HG02840 (cell line): ENCODE data around the gene RNF144A.
A peak's percentile ranks its signal among the peaks of the same experiment; 100 is the strongest.
"Not testable (repeated sequence)": the region's sequence is repeated elsewhere in the genome, so short reads cannot be mapped to it uniquely, and the experiment has no call there.

ENCODE experiments used
- ATAC-seq: cut with Tn5 transposase; IDR thresholded peaks from one replicate; pipeline ENCODE4 v1.9.1; 2021; ENCODE audit warnings: mild to moderate bottlenecking, moderate library complexity, moderate number of reproducible peaks; ENCODE audit not compliant: unreplicated experiment, low FRiP score

The RNF144A gene

DNA sequence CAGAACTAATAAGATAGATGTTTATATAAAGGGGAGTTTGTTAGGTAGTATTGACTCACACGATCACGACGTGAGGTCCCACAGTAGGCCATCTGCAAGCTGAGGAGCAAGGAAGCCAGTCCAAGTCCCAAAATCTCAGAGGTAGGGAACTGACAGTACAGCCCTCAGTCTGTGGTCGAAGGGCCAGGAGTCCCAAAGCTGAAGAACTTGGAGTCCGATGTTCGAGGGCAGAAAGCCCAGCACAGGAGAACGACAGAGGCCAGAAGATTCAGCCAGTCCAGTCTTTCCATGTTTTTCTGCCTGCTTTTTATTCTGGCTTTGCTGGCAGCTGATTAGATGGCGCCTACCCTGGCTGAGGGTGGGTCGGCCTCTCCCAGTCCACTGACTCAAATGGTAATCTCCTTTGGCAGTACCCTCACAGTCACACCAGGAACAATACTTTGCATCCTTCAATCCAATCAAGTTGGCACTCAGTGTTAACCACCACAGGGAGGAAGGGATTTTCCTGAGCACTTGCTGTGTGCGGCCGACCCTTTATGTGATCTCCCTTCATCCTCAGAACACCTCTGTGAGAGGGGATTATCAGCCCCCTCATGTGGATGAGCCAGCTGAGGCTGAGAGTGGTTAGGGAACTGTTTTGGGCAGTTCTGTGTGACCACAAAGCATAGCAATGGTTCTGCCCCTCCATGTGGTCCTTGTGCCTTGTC lies 78.3 kb downstream of the RNF144A start:
- no peak for ATAC-seq

DNA sequence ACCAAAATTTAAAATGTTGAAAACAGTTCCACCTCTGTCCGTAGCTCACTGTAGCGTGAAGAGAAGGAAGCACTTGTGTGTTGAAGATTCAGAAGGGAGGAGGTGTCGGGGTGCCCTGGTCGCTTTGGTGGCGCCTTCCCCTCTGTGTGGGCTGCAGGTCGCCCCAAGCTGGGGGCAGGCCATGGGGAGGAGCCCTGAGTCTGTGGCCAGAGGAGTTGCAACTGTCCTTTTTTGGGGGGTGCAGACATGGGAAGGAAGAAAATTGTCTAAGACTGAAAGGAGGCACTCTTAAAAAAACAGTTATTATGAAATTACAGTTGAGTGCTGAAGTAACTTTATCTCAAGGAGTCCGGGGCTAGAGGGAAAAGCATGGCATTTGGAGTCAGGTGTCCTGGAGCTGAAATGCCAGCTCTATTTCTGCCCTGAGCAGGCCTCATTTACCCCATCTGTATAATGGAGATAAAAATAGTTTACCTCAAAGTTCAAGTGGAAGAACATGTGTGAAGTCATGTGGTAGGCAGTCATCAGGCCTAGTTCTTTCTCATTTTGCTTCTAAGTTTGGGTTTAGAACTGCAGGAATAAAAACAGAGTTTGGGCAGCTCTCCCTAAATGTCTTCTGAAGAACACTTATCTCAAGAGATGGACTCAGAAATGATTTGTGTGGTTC lies 82.1 kb downstream of the RNF144A start:
- peak; percentile 83 for ATAC-seq

DNA sequence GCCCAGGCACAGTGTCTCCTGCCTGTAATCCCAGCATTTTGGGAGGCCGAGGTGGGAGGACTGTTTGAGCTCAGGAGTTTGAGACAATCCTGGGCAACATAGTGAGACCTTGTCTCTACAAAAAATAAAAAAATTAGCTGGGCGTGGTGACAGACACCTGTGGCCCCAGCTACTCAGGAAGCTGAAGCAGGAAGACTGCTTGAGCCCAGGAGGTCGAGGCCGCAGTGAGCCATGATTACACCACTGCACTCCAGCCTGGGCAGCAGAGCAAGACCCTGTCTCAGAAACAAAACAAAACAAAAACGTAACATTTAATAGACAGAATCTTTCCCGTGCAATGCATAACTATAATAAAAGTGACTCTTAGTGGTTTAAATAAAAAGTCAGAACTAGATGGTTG lies 84.2 kb downstream of the RNF144A start:
- ATAC-seq, result not testable (repeated sequence)

DNA sequence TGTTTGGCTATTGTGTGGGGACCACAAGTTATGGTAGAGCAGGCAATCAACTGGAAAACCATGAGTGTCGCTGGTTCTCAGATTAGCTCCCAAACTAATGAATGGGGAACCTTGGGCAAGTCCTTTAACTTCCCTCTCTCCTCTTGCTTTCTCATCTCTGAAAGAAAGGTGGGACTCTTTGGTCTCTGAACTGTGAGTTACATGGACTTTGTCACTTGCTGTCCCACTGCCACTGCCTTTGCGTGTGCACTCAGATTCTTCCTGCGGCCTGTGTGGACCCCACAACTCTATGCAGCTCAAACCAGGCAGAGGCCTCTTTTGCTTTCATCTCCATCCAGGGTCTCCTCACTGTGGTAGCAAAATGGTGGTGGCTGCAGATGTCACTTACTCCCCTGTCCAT lies 86.7 kb downstream of the RNF144A start:
- no peak for ATAC-seq

DNA sequence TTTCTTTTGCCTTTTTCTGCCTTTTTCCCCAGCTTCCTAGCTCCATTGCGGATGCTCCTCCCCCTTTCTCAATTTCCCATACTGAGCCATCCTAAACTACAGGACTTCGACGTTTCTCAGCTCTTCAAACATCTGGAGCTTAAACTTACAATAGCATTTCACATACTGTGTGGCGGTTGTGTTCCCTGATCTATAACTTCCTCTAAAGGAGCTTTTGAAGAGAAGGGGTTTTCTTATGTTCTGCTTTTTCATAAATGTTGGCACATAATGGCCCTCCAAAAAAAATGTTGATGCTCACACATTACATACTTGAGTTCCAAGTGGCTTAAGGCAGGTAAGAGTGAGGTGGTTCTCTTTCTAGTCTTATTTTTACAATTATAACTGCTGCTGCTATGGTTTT lies 87.4 kb downstream of the RNF144A start:
- no peak for ATAC-seq

DNA sequence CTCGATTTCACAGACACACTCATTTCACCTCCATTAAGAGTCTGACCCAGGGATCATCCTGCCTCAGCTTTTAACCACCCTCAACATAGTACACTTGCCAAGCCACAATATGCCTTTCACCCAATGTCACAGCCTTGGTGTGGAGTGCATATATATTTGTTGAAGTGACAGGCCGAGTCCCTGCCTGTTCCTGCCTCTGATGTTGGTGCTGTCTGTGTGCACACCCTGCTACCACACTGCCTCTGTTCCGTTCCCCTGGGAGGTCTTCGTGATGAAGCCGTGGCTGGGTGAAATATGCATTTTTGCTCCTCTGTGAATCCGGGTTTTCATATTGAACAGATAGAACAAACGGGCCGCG lies 90.3 kb downstream of the RNF144A start:
- ATAC-seq, result no peak

DNA sequence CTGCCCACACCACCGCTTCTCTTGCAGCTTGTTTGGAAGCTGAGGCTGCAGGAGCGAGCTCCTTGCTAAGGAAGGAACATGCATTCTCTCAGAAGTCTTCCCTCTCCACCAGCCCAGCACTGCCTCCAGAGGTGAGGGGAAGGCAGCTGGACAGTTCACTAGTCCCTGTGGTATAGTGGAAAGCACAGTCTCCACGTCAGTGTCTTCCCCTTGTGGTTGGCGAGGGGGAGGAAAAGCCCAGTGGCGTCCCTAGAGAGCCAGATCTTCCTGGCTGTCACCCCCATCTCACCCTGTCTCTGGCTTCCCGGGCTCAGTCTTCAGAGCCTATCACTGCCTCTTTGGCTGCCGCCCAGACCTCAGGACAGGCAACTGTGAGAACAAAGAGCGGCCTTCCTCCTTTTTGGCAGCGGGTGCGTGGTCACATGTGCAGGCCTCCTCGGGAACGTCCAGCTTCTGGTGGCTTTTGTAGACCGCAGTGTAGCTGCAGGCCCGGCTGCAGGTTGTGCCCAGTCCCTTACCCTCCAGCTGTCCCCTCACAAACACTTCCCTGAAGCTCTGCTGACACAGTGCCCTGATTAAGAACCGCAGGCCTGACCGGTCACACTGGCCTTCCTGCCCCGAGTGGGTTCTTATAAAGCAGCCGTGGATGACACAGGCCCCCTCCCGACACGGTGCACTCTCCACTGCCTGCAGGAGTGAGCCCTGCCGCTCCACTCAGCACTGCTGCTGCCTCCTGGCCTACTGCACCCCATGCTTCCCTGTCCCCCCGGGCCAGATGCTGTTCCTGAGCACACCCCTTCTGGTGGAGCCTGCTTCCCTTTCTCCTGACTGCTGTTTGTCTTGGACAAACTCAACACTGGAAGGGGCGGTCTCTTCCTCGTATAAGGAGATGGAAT lies 90.9 kb downstream of the RNF144A start:
- ATAC-seq, result no peak

DNA sequence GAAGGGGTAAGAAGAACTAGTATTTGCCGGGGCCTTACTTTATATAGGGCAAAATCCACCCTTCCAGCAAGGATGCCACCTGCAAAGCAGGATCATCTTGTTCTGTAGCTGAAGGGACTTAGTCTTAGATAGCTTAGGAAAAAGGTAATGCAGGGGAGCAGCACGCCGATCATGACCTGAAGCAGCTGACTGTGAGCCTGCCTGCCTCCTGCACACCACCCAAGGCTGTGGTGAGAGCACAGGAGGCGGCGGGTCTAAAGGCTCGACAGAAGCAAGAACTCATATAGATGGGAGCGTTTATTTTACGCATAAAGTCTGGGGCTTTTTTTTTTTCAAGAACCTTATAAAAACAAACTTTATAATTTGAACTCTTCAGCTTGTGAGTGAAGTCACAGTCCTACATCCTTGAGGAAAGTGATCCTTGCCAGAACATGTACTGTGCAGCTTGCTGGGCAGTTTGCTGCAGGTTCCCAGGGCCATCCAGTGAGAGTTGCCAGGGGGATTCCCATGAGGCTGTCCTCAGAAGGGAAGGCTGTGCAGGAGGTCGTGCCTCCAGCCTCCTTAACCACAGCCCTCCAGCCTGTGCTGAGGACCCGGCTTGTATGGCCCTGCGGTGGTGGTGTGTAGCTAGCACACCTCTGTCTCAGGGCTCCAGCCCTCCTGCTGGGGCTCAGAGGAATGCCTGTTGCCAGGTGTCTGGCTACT lies 92.1 kb downstream of the RNF144A start:
- no peak for ATAC-seq

DNA sequence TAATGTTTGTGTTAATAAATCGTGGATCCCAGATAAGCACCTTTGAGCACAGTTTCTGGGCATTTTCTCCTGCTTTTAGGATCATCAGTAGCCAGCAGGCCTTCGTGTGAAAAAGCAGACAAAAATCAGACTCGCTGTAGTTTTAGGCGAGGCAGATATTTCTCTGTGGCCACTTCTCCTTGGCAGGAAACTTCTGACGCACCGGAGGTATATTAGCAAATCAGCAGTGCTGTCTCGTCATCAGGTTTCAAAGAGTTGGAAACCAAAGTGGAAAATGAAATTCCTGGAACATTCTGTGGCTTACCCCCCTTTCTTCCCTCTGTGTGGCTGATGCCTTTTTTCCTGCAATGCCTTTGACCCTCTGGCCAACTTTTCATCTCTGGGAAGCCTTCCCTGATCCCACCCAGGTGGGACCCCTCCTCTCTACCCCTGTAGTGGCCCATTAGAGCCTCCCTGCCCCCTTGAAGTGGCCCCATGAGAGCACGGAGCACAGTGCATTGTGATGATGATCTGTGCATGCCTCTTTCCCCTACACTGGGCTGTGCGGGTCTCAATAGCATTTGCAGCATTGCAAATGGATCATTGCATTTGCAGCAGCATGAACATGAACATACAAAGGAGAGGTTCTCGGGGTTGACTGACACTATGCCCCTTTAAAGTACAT lies 93.3 kb downstream of the RNF144A start:
- no peak for ATAC-seq

DNA sequence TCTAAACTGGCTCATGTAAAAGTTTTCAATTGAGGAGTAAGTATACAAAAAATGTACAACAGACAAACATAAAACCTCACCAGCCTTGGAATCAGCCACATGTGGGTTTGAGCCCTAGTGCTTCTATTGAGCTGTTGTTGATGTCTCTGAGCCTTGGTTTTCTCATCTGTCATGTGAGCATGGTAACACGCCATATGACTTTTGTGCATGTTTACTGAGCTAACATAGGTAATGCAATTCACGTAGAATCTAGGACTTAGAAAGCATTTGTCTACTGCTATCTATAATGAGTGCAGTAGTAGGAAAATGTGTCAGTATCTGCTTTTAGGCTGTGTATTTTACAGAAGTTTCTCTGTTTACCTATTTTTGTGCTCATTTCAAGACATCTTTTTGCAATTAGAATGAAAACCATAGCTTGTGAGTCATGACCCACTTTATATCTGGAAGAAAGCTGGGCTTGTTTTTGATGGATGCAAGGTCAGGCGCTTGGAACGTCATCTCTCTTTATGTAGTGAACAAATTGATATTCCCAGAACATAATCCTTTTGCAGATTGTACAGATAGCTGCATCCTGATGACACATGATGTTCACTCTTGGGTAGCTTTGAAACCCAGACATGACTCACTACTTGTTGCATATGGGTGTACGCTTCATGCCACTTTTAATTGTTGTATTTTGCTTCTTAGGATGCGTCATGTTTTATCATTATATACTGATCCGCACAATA lies 94.3 kb downstream of the RNF144A start:
- ATAC-seq, result no peak

DNA sequence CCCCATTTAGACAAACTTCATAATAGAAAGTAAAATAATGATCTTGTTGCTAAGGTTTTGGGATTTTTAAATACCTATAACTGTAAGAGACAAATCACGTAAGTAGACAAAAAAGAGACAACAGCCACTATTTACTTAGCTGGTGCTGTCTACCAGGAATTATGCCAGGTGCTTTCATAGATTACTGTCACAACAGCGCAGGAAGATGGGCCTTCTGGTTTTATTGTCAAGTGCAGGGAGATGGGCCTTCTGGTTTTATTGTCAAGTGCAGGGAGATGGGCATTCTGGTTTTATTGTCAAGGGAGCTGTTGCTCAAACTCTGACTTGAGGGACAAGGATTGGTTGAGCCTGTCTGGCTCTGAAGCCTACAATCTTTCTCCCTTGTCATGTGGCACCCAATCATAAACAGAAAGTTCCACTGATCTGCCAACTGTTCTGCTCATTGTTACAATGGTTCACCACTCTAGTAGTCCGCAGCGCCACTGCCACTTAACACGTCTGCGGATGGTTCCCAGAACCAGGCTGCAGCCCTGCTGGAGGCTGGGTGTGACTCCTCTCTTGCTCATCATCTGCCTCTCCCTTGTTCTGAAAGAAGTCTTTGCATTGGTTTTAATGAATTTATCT lies 95.0 kb downstream of the RNF144A start:
- no peak for ATAC-seq

DNA sequence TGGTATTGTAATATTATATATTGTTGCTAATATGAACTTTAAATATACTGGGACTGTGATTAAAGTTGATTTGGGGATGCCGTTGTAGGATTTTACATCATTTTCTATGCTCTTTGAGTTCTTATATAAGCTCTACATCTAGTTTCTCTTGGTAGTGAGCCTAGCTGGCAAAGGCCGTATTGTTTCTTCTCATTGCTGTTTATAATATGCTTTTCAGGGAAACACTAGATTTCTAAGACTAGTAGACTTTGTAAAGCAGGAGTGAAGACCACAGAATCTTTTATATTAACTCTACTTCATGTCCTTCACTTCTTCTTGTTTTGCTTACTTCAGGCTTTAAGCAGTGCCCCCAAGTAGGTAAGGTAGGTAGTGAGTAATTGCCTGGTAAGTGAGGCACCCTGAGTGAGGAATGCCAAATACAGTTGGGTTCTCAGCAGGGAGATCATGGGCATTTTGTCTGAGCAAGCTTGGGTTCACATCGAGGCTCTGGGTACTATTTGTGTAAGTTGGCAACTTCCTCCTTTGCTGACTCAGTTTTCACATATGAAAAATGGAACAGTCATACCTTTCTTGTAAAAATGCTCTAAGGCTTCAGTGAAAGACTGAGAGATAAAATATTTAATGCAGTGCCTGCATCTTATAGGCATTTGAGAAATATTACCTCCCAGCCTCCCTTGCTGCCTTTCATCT lies 96.4 kb downstream of the RNF144A start:
- ATAC-seq, result no peak

DNA sequence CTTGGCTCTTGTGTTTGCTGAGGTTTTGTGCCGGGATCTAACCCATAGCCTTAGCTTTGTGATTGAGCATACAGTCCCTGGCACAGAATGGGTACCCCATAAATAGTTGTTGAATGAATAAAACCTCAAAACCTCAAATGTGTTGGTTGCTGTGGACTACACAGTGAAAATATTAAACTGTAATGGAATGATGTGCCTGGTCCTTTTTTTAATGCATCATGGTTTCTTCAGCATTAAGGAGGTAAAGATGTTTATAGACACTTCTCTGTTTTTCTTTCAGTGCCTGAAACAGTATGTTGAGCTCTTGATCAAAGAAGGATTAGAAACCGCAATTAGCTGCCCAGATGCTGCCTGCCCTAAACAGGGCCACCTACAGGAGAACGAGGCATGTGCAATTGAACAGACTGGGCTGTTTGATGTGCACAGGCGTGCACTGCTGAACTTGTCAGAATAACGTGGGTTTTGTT lies 97.0 kb downstream of the RNF144A start:
- ATAC-seq, result no peak

DNA sequence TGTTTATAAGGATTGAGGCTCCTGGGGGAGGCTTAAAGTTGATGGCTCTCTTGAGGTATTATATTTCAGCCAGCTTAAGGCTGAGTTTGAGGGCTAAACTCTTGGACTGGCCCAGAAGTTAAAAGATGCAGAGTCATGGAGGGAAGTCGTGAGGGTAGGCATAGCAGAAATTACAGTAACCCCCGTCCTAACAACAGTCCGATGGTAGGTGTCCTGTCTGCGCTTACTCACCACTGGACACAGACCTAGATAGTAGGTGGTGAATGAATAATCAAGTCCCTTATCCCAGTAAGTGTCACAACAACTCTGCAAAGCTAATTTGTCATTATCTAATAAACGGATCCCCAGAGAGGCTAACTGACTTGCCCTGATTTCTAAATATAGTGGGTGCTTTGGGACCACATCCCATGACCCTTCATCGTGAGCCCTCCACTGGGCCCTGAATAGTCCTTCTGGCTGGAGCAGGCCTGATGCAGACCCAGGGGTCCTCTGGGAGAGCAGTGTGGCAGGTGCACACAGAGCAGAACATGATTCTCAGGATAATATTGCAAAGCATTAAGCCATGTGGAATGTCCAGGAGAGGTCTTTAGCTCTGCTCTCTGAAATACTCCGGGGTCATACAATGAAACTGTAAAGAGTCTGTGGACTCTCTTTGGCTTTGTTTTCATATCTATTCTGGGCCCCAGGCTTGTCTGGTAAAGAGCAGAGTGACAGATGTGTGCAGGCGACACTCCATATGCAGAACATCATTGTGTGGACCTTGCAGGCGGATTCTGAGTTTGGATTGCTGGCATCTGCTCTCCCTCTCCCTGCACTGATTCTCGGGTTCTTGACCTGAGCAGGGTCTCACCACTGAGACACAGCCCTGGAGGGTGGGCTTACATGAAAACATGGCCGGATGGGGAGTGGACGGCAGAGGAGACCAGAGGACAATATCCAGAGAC lies 98.1 kb downstream of the RNF144A start:
- no peak for ATAC-seq

DNA sequence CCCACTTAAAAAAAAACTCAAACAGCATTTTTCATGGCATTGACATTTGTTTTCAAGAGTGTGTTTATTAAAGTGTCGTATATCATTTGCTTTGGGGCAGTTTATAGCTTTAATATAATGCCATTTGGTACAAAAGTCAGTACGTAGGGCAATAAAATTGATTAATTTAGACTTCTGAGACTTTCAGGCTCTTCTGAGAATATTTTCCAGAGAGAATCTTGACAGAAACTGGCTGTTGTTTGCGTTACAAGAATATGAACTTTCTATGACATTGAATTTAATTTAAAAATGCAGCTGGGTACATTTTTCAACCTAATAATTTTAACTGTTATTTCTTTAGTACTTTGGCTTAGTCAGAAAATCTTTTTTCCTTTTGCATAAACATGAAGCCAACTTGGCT lies 98.9 kb downstream of the RNF144A start:
- ATAC-seq, result no peak

DNA sequence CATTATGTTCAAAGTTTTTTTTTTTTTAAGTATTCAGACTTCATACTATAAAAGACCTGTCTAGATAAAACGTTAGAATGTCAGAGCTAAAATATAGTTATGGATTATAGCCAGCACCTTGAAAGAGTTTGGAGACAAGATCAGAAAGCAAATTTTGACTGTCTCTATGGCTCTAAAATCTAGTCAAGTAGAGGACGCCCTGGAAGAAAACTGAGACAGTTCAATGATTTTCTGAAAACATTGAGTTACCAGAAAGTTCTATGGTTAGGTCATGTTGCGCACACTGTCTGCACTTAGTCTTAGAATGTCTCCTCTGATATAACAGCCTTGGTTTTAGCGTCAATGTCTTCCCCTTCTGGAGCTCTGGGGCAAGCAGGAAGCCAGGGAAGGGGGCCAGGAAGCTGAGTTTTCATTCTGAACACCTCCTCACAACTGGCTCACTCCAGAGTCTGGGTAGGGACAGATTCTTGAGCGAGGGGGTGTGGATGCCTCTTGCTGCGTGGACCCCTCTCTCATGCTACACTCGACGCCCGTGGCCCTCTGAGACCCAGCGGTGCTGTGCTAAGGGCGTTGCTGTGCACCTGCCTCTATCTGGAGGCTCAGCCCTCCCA lies 99.5 kb downstream of the RNF144A start:
- ATAC-seq, result no peak

DNA sequence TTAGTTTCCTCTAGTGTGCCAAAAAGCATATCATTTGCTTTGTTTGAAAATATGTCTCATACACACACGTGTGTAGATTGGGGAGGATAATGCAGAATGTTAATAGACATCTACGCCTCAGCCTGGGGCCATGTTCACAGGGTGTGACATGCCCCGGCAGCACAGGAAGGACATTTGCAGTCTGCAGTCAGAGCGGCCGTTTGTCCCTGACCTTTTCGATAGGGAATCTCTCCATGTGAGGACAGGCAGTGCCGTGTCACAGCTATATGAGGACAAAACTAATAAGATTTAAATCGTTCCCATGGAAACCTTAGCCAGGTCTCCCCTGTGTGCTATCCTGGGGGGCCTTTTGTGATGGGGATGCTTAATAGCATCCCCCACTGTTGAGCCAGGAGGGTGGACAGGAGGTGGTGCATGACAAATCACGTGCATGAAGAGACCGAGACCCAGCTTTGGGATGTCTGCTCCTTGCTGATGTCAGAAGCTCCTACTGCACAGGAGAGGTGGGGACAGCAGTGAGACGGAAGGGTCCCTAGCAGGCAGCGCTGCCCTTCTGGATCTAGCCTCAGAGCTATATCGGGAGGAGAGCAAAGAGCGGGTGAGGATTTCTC lies 100.6 kb downstream of the RNF144A start:
- no peak for ATAC-seq
